Hepatocyte (in vitro differentiated cells): ENCODE results near the gene STX1A.

ENCODE experiments used
- EZH2 ChIP-seq: fragments of 200-600 bp; sonication (generic); IDR thresholded peaks from 2 replicates; pipeline ENCODE4 v1.6.1; 2016; ENCODE audit warnings: antibody characterized with exemption, mild to moderate bottlenecking, borderline replicate concordance
- TF ChIP-seq, protein P1 (sequence below): fragments of 200-600 bp; sonication (generic); IDR thresholded peaks from 2 replicates; pipeline ENCODE4 v1.5.1; 2016; ENCODE audit warnings: antibody characterized with exemption, mild to moderate bottlenecking; ENCODE audit not compliant: poor library complexity

DNA sequence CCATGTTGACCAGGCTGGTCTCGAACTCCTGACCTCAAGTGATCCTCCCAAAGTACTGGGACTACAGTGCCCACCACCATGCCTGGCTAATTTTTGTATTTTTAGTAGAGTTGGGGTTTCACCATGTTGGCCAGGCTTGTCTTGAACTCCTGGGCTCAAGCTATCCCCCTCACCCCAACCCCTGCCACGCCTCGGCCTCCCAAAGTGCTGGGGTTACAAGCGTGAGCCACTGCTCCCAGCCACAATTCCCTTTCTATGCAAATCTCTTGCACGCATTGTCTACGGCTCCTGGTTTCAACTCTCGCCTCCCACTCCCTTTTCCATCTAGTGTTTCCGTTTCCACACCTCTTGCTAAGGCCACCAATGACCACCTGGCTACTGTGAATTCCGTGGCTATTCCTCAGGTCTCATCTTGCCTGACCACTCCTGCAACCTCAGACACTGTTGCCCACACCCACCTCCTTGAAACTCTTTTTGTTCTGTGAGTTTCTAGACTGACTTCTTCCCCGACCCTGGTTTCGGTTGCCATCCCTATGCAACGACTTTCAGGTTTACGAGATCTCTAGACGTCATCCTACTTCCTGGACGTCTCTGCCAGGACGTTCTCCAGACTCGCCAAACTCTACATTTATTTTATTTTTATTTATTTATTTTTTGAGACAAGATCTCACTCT is 47.2 kb upstream of the STX1A start:
- TF ChIP-seq, protein P1, sequence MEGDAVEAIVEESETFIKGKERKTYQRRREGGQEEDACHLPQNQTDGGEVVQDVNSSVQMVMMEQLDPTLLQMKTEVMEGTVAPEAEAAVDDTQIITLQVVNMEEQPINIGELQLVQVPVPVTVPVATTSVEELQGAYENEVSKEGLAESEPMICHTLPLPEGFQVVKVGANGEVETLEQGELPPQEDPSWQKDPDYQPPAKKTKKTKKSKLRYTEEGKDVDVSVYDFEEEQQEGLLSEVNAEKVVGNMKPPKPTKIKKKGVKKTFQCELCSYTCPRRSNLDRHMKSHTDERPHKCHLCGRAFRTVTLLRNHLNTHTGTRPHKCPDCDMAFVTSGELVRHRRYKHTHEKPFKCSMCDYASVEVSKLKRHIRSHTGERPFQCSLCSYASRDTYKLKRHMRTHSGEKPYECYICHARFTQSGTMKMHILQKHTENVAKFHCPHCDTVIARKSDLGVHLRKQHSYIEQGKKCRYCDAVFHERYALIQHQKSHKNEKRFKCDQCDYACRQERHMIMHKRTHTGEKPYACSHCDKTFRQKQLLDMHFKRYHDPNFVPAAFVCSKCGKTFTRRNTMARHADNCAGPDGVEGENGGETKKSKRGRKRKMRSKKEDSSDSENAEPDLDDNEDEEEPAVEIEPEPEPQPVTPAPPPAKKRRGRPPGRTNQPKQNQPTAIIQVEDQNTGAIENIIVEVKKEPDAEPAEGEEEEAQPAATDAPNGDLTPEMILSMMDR: no peak
- no peak for TF ChIP-seq EZH2
